Hepatocyte (in vitro differentiated cells): Measurements from ENCODE around the gene INPPL1. TPM values are rescaled to one million over a fixed set of nuclear protein-coding genes. Genes with fewer than 3 reads are reported as not detected.
A peak's percentile ranks its signal among the peaks of the same experiment; 100 is the strongest.

Source experiments
- DNase-seq: peaks from one replicate; pipeline ENCODE4 v3.0.0-alpha.2; 2016; ENCODE audit warnings: low spot score
- H2AFZ ChIP-seq: fragments of 200-600 bp; sonication (generic); 2 replicates; pipeline ENCODE4 v1.6.0; 2016; ENCODE audit warnings: antibody characterized with exemption, mild to moderate bottlenecking
- H3K27ac ChIP-seq: fragments of 200-600 bp; sonication (generic); 2 replicates; pipeline ENCODE4 v1.5.1; 2016; ENCODE audit warnings: mild to moderate bottlenecking
- H3K27me3 ChIP-seq: fragments of 200-600 bp; sonication (generic); 2 replicates; pipeline ENCODE4 v1.6.1; 2016
- H3K36me3 ChIP-seq: fragments of 200-600 bp; sonication (generic); replicated peaks from 2 replicates; pipeline ENCODE4 v1.5.1; 2016; ENCODE audit warnings: low read depth; ENCODE audit not compliant: insufficient read depth
- H3K4me1 ChIP-seq: fragments of 200-600 bp; sonication (generic); 2 replicates; pipeline ENCODE4 v1.5.1; 2016; ENCODE audit warnings: mild to moderate bottlenecking, moderate library complexity; ENCODE audit not compliant: insufficient read depth
- H3K4me2 ChIP-seq: fragments of 200-600 bp; sonication (generic); 2 replicates; pipeline ENCODE4 v1.6.0; 2016
- H3K4me3 ChIP-seq: fragments of 200-600 bp; sonication (generic); 2 replicates; pipeline ENCODE4 v1.5.1; 2016; ENCODE audit warnings: mild to moderate bottlenecking
- H3K79me2 ChIP-seq: fragments of 200-600 bp; sonication (generic); 2 replicates; pipeline ENCODE4 v1.6.0; 2017; ENCODE audit warnings: mild to moderate bottlenecking
- H3K9me2 ChIP-seq: fragments of 200-600 bp; sonication (generic); replicated peaks from 2 replicates; pipeline ENCODE4 v1.6.0; 2017; ENCODE audit warnings: mild to moderate bottlenecking; ENCODE audit not compliant: insufficient read depth
- H3K9me3 ChIP-seq: fragments of 200-600 bp; sonication (generic); 2 replicates; pipeline ENCODE4 v1.5.1; 2016; ENCODE audit warnings: low read depth, mild to moderate bottlenecking
- H4K20me1 ChIP-seq: fragments of 200-600 bp; sonication (generic); 2 replicates; pipeline ENCODE4 v1.6.0; 2016; ENCODE audit warnings: mild to moderate bottlenecking; ENCODE audit not compliant: insufficient read depth, poor library complexity, severe bottlenecking
- CTCF ChIP-seq: fragments of 200-600 bp; sonication (generic); IDR thresholded peaks from 2 replicates; pipeline ENCODE4 v1.5.1; 2016; ENCODE audit warnings: antibody characterized with exemption, mild to moderate bottlenecking; ENCODE audit not compliant: poor library complexity
- EZH2 ChIP-seq: fragments of 200-600 bp; sonication (generic); IDR thresholded peaks from 2 replicates; pipeline ENCODE4 v1.6.1; 2016; ENCODE audit warnings: antibody characterized with exemption, mild to moderate bottlenecking, borderline replicate concordance
- EZH2phosphoT487 ChIP-seq: fragments of 200-600 bp; sonication (generic); IDR thresholded peaks from one replicate; pipeline ENCODE4 v1.6.1; 2018; ENCODE audit warnings: antibody characterized with exemption, mild to moderate bottlenecking, low read depth, moderate library complexity; ENCODE audit not compliant: unreplicated experiment, severe bottlenecking
- WGBS: methylation state at CpG from one replicate; pipeline ENCODE4 v1.1.6; 2016; ENCODE audit warnings: low lambda C conversion rate; ENCODE audit errors: missing lambda C conversion rate; 5-methylcytosine and 5-hydroxymethylcytosine counted together
- polyA plus RNA-seq: library from polyadenylated mRNA; unstranded; fragments of >200 nt; fragmentation: Nextera tagmentation; extraction: Ambion mirVana; gene quantifications from 2 replicates; pipeline ENCODE4 v1.2.1, GENCODE V29; 2016
- total RNA-seq: library from RNA; depleted of rRNA; stranded (reverse); fragments of >200 nt; gene quantifications from 2 replicates; pipeline ENCODE4 v1.2.3, GENCODE V29; 2014

INPPL1 gene
- total RNA-seq: 47.8 and 74.8 TPM in 2 replicates
- 99.4 and 140 TPM in 2 replicates for polyA plus RNA-seq

- TF ChIP-seq CTCF: no peak
- TF ChIP-seq EZH2phosphoT487: no peak
- TF ChIP-seq EZH2: no peak
- peak; percentile 87 for DNase-seq
- Histone ChIP-seq H3K27ac (peak within 1 kb of the TSS; percentile 97), H3K36me3 (no peaks in the 10 kb centered on the region), H3K4me3 (peak within 1 kb of the TSS; percentile 88), H3K79me2 (peaks cover 37% of the 10 kb centered on the region), H4K20me1 (peaks cover 37% of the 10 kb centered on the region), H3K9me3 (no peaks in the 10 kb centered on the region), H3K9me2 (no peaks in the 10 kb centered on the region), H3K4me1 (peaks cover 20% of the 10 kb centered on the region), H2AFZ (peak within 1 kb of the TSS; percentile 93), H3K27me3 (no peaks in the 10 kb centered on the region), H3K4me2 (peak within 1 kb of the TSS; percentile 83)
- WGBS: 2% methylated on average over 16 of the region's 81 CpGs
These were observed at the start of gene INPPL1 for GRCh38 chr11:72224564-72225410. Gene INPPL1 (plus strand): TSS chr11:72224767. CDS start chr11:72224985, 218 bp downstream.

- no peaks in the 10 kb centered on the region for H4K20me1 ChIP-seq
- no peak for DNase-seq
- WGBS: 90% methylated on average over 6 of the region's 6 CpGs
- H2AFZ ChIP-seq: no peak overlapping the region
- no peak overlapping the region for H3K27ac ChIP-seq
- H3K36me3 ChIP-seq: no peaks in the 10 kb centered on the region
- H3K4me3 ChIP-seq: no peak overlapping the region
- peaks cover 4% of the 10 kb centered on the region for H3K4me1 ChIP-seq
- no peaks in the 10 kb centered on the region for H3K27me3 ChIP-seq
- no peak overlapping the region for H3K4me2 ChIP-seq
- no peaks in the 10 kb centered on the region for H3K9me2 ChIP-seq
- no peaks in the 10 kb centered on the region for H3K79me2 ChIP-seq
- no peaks in the 10 kb centered on the region for H3K9me3 ChIP-seq
- TF ChIP-seq EZH2: no peak
- no peak for TF ChIP-seq CTCF
- TF ChIP-seq EZH2phosphoT487: no peak
These were observed 46.9 kb upstream of the INPPL1 start for GRCh38 chr11:72177656-72178055.

- Histone ChIP-seq H3K4me1 (no peaks in the 10 kb centered on the region), H3K4me3 (no peak overlapping the region), H3K79me2 (no peaks in the 10 kb centered on the region), H4K20me1 (no peaks in the 10 kb centered on the region), H2AFZ (no peak overlapping the region), H3K36me3 (no peaks in the 10 kb centered on the region), H3K27me3 (no peaks in the 10 kb centered on the region), H3K4me2 (no peak overlapping the region), H3K9me3 (no peaks in the 10 kb centered on the region), H3K9me2 (no peaks in the 10 kb centered on the region), H3K27ac (no peak overlapping the region)
- TF ChIP-seq EZH2: no peak
- no peak for TF ChIP-seq CTCF
- TF ChIP-seq EZH2phosphoT487: no peak
- no peak for DNase-seq
- 81% methylated on average over 7 of the region's 7 CpGs for WGBS
These were observed 45.3 kb upstream of the INPPL1 start for GRCh38 chr11:72179049-72179803.
